Measurements from ENCODE around the gene PRR11.
A peak's percentile ranks its signal among the peaks of the same experiment; 100 is the strongest.
"Not testable (repeated sequence)": the region's sequence is repeated elsewhere in the genome, so short reads cannot be mapped to it uniquely, and the experiment has no call there.

PRR11 gene

DNA sequence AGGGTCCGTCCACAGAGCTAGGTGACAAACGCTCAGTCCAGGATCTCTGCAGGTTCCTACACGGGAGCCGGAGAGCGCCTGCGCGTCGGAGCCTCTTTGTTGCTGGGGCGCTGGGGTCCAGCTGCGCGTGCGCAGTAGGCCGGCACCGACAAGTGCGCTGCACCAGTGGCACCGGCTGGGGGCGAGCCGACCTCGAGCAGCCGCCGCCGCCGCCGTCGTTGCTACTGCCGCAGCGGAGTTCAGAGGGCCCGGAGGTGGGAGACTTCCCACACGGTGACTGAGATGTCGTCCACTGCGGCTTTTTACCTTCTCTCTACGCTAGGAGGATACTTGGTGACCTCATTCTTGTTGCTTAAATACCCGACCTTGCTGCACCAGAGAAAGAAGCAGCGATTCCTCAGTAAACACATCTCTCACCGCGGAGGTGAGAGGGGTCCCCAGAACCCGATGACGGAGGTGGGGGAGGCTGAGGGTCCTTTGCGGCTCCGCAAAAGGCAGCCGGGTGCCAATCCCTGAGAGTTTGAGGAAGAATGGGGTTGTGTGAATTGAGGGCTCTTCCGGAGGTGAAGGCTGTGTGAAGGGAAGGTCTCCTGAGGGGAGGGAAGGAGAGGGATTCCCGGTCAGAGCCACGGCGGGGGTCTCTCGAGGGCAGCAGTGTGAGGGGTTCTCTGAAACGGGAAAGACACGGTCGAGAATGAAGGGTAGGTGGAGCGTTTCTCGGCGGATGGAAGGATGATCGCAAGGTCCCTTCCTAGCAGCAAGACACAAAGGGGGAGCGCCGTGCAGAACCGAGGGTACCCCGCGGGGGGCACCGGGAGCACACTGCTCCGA is 65.0 kb downstream of the PRR11 start, which contains the start of gene GDPD1:
GDPD1 (plus strand) TSS at position 184 of the 831 bp plus-strand sequence; CDS start at position 283, 99 bp downstream.
- peaks cover 13% of the 10 kb centered on the region for H3K4me1 ChIP-seq (ENCODE audit: insufficient read depth, poor library complexity, severe bottlenecking)
- H3K4me3 ChIP-seq (ENCODE audit: severe bottlenecking) = peak within 1 kb of the TSS; percentile 56
- H3K9me3 ChIP-seq (ENCODE audit: severe bottlenecking) = no peaks in the 10 kb centered on the region
- peak; percentile 95 for ATAC-seq (ENCODE audit: low read depth)
- H3K27ac ChIP-seq (ENCODE audit: poor library complexity, severe bottlenecking) = no peak within 1 kb of the TSS
- TF ChIP-seq, protein P1, sequence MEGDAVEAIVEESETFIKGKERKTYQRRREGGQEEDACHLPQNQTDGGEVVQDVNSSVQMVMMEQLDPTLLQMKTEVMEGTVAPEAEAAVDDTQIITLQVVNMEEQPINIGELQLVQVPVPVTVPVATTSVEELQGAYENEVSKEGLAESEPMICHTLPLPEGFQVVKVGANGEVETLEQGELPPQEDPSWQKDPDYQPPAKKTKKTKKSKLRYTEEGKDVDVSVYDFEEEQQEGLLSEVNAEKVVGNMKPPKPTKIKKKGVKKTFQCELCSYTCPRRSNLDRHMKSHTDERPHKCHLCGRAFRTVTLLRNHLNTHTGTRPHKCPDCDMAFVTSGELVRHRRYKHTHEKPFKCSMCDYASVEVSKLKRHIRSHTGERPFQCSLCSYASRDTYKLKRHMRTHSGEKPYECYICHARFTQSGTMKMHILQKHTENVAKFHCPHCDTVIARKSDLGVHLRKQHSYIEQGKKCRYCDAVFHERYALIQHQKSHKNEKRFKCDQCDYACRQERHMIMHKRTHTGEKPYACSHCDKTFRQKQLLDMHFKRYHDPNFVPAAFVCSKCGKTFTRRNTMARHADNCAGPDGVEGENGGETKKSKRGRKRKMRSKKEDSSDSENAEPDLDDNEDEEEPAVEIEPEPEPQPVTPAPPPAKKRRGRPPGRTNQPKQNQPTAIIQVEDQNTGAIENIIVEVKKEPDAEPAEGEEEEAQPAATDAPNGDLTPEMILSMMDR (IDR thresholded peaks at IDR 0.05; ENCODE audit: poor library complexity, severe bottlenecking) = peak; percentile 87
- no peaks in the 10 kb centered on the region for H3K36me3 ChIP-seq (ENCODE audit: low read depth)
- peak; percentile 94 for DNase-seq (ENCODE audit: low spot score)
- H3K27me3 ChIP-seq (ENCODE audit: insufficient read depth, poor library complexity, severe bottlenecking) = no peaks in the 10 kb centered on the region

DNA sequence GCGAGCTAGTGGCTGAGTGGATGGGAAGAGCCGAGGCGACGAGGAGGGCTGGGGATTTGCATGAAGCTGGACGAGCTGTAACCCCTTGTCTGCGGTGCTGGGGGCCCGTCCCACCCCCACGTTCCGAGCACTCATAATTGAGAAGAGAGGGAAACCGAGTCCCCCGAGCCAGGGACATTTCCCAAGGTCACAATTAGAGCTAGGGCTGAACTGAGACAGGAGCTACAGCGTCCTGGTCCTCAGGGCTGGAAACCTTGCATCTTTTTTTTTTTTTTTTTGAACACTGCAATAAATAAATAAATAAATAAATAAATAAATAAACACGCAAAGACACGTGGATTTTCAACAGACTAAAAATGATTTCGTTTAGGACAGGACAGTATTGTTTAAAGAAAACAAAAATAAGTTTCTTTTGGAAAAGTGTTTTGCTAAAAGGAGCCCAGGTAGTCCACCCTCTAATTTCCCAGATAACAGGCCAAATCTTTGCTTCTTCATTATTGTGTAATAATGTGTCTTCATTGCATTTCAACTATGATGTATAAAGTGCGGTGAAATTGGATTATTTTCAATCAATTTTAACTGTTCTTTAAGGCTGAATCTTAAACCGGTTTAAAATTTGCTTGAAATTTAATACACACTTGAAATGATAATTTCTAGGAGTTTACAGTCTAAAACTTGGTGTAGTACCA is 65.8 kb downstream of the PRR11 start:
- Histone ChIP-seq H3K27ac (ENCODE audit: poor library complexity, severe bottlenecking) (no peak overlapping the region), H3K4me3 (ENCODE audit: severe bottlenecking) (peak overlapping the region; percentile 56), H3K27me3 (ENCODE audit: insufficient read depth, poor library complexity, severe bottlenecking) (no peaks in the 10 kb centered on the region), H3K4me1 (ENCODE audit: insufficient read depth, poor library complexity, severe bottlenecking) (peaks cover 13% of the 10 kb centered on the region), H3K36me3 (ENCODE audit: low read depth) (no peaks in the 10 kb centered on the region), H3K9me3 (ENCODE audit: severe bottlenecking) (no peaks in the 10 kb centered on the region)
- ATAC-seq (ENCODE audit: low read depth) (no peak), DNase-seq (ENCODE audit: low spot score) (no peak)
- TF ChIP-seq, protein P1 (IDR thresholded peaks at IDR 0.05; ENCODE audit: poor library complexity, severe bottlenecking) = no peak

DNA sequence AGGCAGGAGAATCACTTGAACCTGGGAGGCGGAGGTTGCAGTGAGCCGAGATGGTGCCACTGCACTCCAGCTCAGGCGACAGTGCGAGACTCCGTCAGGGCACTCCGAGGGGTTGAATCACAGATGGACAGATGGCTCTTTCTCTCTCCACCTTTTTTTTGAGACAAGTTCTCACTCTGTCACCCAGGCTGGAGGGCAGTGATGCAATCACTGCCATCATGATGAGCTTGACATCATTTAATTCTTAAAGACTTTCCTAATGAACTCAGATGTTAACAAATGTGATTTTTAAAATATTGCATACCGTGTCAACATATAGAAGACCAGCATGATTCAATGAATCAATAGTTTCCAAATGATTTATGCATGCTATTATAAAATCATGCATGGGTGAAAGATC is 68.3 kb downstream of the PRR11 start:
- TF ChIP-seq, protein P1 (IDR thresholded peaks at IDR 0.05; ENCODE audit: poor library complexity, severe bottlenecking) = no peak
- no peak overlapping the region for H3K27ac ChIP-seq (ENCODE audit: poor library complexity, severe bottlenecking)

DNA sequence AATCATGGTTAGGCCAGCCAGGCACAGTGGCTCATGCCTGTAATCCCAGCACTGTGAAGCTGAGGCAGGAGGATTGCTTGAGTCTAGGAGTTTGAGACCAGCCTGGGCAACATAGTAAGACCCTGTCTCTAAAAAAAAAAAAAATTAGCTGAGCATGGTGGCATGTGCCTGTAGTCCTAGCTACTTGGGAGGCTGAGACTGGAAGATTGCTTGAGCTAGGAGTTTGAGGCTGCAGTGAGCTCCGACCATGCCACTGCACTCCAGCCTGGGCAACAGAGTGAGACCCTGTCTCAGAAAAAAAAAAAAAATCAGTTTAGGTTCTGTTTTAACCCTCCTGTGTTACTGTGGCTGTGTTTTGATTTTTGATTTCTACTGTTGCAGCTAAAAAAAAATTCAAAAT is 73.0 kb downstream of the PRR11 start:
- H3K27ac ChIP-seq (ENCODE audit: poor library complexity, severe bottlenecking); H3K9me3 ChIP-seq (ENCODE audit: severe bottlenecking); DNase-seq (ENCODE audit: low spot score); H3K36me3 ChIP-seq (ENCODE audit: low read depth); H3K4me3 ChIP-seq (ENCODE audit: severe bottlenecking); H3K27me3 ChIP-seq (ENCODE audit: insufficient read depth, poor library complexity, severe bottlenecking); ATAC-seq (ENCODE audit: low read depth); H3K4me1 ChIP-seq (ENCODE audit: insufficient read depth, poor library complexity, severe bottlenecking): not testable (repeated sequence)

More for the DNA sequence above, 68.3 kb downstream of the PRR11 start:
- no peak for DNase-seq (ENCODE audit: low spot score)
- ATAC-seq (ENCODE audit: low read depth) = no peak
- Histone ChIP-seq H3K9me3 (ENCODE audit: severe bottlenecking) (no peaks in the 10 kb centered on the region), H3K36me3 (ENCODE audit: low read depth) (no peaks in the 10 kb centered on the region), H3K4me1 (ENCODE audit: insufficient read depth, poor library complexity, severe bottlenecking) (peaks cover 4% of the 10 kb centered on the region), H3K4me3 (ENCODE audit: severe bottlenecking) (no peak overlapping the region), H3K27me3 (ENCODE audit: insufficient read depth, poor library complexity, severe bottlenecking) (no peaks in the 10 kb centered on the region)

DNA sequence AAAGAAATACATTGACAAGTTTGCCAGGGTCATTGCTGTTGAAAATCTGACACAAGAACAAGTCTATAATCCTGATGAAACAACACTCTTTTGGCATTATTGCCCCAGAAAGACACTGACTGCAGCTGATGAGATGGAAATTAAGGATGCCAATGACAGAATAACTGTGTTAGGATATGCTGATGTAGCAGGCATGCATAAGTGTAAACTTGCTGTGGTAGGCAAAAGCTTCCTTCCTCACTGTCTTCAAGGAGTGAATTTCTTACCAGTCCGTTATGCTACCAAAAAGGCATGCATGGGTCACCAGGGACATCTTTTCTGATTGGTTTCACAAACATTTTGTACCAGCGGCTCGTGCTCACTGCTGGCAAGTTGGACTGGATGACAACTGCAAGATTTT is 75.2 kb downstream of the PRR11 start:
- Histone ChIP-seq H3K4me3 (ENCODE audit: severe bottlenecking) (no peak overlapping the region), H3K9me3 (ENCODE audit: severe bottlenecking) (no peaks in the 10 kb centered on the region), H3K27me3 (ENCODE audit: insufficient read depth, poor library complexity, severe bottlenecking) (no peaks in the 10 kb centered on the region), H3K4me1 (ENCODE audit: insufficient read depth, poor library complexity, severe bottlenecking) (no peaks in the 10 kb centered on the region), H3K27ac (ENCODE audit: poor library complexity, severe bottlenecking) (no peak overlapping the region), H3K36me3 (ENCODE audit: low read depth) (no peaks in the 10 kb centered on the region)
- DNase-seq (ENCODE audit: low spot score) = no peak
- TF ChIP-seq, protein P1 (IDR thresholded peaks at IDR 0.05; ENCODE audit: poor library complexity, severe bottlenecking) = no peak
- ATAC-seq (ENCODE audit: low read depth) = no peak
